ENCODE results near the gene SEZ6.
"Not testable (repeated sequence)": the region's sequence is repeated elsewhere in the genome, so short reads cannot be mapped to it uniquely, and the experiment has no call there.

Gene SEZ6

GRCh38 chr17:28944862-28945741 lies 60.7 kb downstream of the SEZ6 start:
- peaks cover 25% of the 10 kb centered on the region for H3K4me1 ChIP-seq (ENCODE audit: control insufficient read depth, insufficient read depth, low read length)
- peaks cover 62% of the 10 kb centered on the region for H3K36me3 ChIP-seq (ENCODE audit: control insufficient read depth, insufficient read depth, low read length)
- no peak overlapping the region for H3K9ac ChIP-seq (ENCODE audit: low read depth, low read length)
- no peaks in the 10 kb centered on the region for H3K9me3 ChIP-seq (ENCODE audit: control insufficient read depth, insufficient read depth, low read length)
- no peaks in the 10 kb centered on the region for H3K27me3 ChIP-seq (ENCODE audit: control insufficient read depth, insufficient read depth, low read length)
- no peak overlapping the region for H3K4me3 ChIP-seq (ENCODE audit: low read depth, low read length)
- no peak overlapping the region for H3K27ac ChIP-seq (ENCODE audit: low read depth, low read length)

- H3K4me1 ChIP-seq (ENCODE audit: control insufficient read depth, insufficient read depth, low read length), result peaks cover 32% of the 10 kb centered on the region
- H3K9me3 ChIP-seq (ENCODE audit: control insufficient read depth, insufficient read depth, low read length), result no peaks in the 10 kb centered on the region
- no peaks in the 10 kb centered on the region for H3K27me3 ChIP-seq (ENCODE audit: control insufficient read depth, insufficient read depth, low read length)
- H3K27ac ChIP-seq (ENCODE audit: low read depth, low read length), result no peak overlapping the region
- no peak overlapping the region for H3K4me3 ChIP-seq (ENCODE audit: low read depth, low read length)
- no peak overlapping the region for H3K9ac ChIP-seq (ENCODE audit: low read depth, low read length)
- peaks cover 69% of the 10 kb centered on the region for H3K36me3 ChIP-seq (ENCODE audit: control insufficient read depth, insufficient read depth, low read length)
Observed at GRCh38 chr17:28944343-28944742, 61.5 kb downstream of the SEZ6 start.

- H3K27ac ChIP-seq (ENCODE audit: low read depth, low read length), result no peak overlapping the region
- no peak overlapping the region for H3K9ac ChIP-seq (ENCODE audit: low read depth, low read length)
- H3K9me3 ChIP-seq (ENCODE audit: control insufficient read depth, insufficient read depth, low read length), result no peaks in the 10 kb centered on the region
- peaks cover 70% of the 10 kb centered on the region for H3K36me3 ChIP-seq (ENCODE audit: control insufficient read depth, insufficient read depth, low read length)
- H3K27me3 ChIP-seq (ENCODE audit: control insufficient read depth, insufficient read depth, low read length), result no peaks in the 10 kb centered on the region
- peaks cover 35% of the 10 kb centered on the region for H3K4me1 ChIP-seq (ENCODE audit: control insufficient read depth, insufficient read depth, low read length)
- H3K4me3 ChIP-seq (ENCODE audit: low read depth, low read length), result no peak overlapping the region
Observed at GRCh38 chr17:28942925-28943324, 62.9 kb downstream of the SEZ6 start.

GRCh38 chr17:28941251-28941650 lies 64.6 kb downstream of the SEZ6 start:
- Histone ChIP-seq H3K36me3 (ENCODE audit: control insufficient read depth, insufficient read depth, low read length) (peaks cover 58% of the 10 kb centered on the region), H3K4me1 (ENCODE audit: control insufficient read depth, insufficient read depth, low read length) (peaks cover 46% of the 10 kb centered on the region)

GRCh38 chr17:28940675-28941074 lies 65.2 kb downstream of the SEZ6 start:
- H3K36me3 ChIP-seq (ENCODE audit: control insufficient read depth, insufficient read depth, low read length), result peaks cover 54% of the 10 kb centered on the region
- H3K4me1 ChIP-seq (ENCODE audit: control insufficient read depth, insufficient read depth, low read length), result peaks cover 51% of the 10 kb centered on the region
- no peaks in the 10 kb centered on the region for H3K27me3 ChIP-seq (ENCODE audit: control insufficient read depth, insufficient read depth, low read length)
- peak overlapping the region; percentile 48 for H3K27ac ChIP-seq (ENCODE audit: low read depth, low read length)
- H3K4me3 ChIP-seq (ENCODE audit: low read depth, low read length), result no peak overlapping the region
- H3K9me3 ChIP-seq (ENCODE audit: control insufficient read depth, insufficient read depth, low read length), result no peaks in the 10 kb centered on the region
- H3K9ac ChIP-seq (ENCODE audit: low read depth, low read length), result no peak overlapping the region

More at GRCh38 chr17:28941251-28941650, 64.6 kb downstream of the SEZ6 start:
- H3K27me3 ChIP-seq (ENCODE audit: control insufficient read depth, insufficient read depth, low read length), result no peaks in the 10 kb centered on the region
- no peak overlapping the region for H3K9ac ChIP-seq (ENCODE audit: low read depth, low read length)
- H3K9me3 ChIP-seq (ENCODE audit: control insufficient read depth, insufficient read depth, low read length), result no peaks in the 10 kb centered on the region
- peak overlapping the region; percentile 23 for H3K27ac ChIP-seq (ENCODE audit: low read depth, low read length)
- H3K4me3 ChIP-seq (ENCODE audit: low read depth, low read length), result no peak overlapping the region

GRCh38 chr17:28940142-28940541 lies 65.7 kb downstream of the SEZ6 start:
- Histone ChIP-seq H3K27ac (ENCODE audit: low read depth, low read length) (peak overlapping the region; percentile 48), H3K36me3 (ENCODE audit: control insufficient read depth, insufficient read depth, low read length) (peaks cover 49% of the 10 kb centered on the region), H3K9me3 (ENCODE audit: control insufficient read depth, insufficient read depth, low read length) (no peaks in the 10 kb centered on the region), H3K27me3 (ENCODE audit: control insufficient read depth, insufficient read depth, low read length) (no peaks in the 10 kb centered on the region), H3K4me3 (ENCODE audit: low read depth, low read length) (no peak overlapping the region), H3K9ac (ENCODE audit: low read depth, low read length) (0 out of 2 replicates have a peak overlapping the region, but pooled peaks have one; percentile 32), H3K4me1 (ENCODE audit: control insufficient read depth, insufficient read depth, low read length) (peaks cover 53% of the 10 kb centered on the region)

GRCh38 chr17:28938552-28938951 lies 67.3 kb downstream of the SEZ6 start:
- H3K4me3 ChIP-seq (ENCODE audit: low read depth, low read length), result no peak overlapping the region
- H3K27ac ChIP-seq (ENCODE audit: low read depth, low read length), result no peak overlapping the region
- no peaks in the 10 kb centered on the region for H3K9me3 ChIP-seq (ENCODE audit: control insufficient read depth, insufficient read depth, low read length)
- H3K9ac ChIP-seq (ENCODE audit: low read depth, low read length), result no peak overlapping the region
- peaks cover 53% of the 10 kb centered on the region for H3K4me1 ChIP-seq (ENCODE audit: control insufficient read depth, insufficient read depth, low read length)
- peaks cover 37% of the 10 kb centered on the region for H3K36me3 ChIP-seq (ENCODE audit: control insufficient read depth, insufficient read depth, low read length)
- H3K27me3 ChIP-seq (ENCODE audit: control insufficient read depth, insufficient read depth, low read length), result no peaks in the 10 kb centered on the region

- Histone ChIP-seq H3K9me3 (ENCODE audit: control insufficient read depth, insufficient read depth, low read length) (no peaks in the 10 kb centered on the region), H3K4me3 (ENCODE audit: low read depth, low read length) (no peak overlapping the region), H3K27ac (ENCODE audit: low read depth, low read length) (peak overlapping the region; percentile 37), H3K36me3 (ENCODE audit: control insufficient read depth, insufficient read depth, low read length) (peaks cover 34% of the 10 kb centered on the region), H3K9ac (ENCODE audit: low read depth, low read length) (no peak overlapping the region), H3K4me1 (ENCODE audit: control insufficient read depth, insufficient read depth, low read length) (peaks cover 53% of the 10 kb centered on the region), H3K27me3 (ENCODE audit: control insufficient read depth, insufficient read depth, low read length) (no peaks in the 10 kb centered on the region)
Observed at GRCh38 chr17:28937044-28937729, 68.6 kb downstream of the SEZ6 start.

- Histone ChIP-seq H3K27ac (ENCODE audit: low read depth, low read length) (no peak overlapping the region), H3K27me3 (ENCODE audit: control insufficient read depth, insufficient read depth, low read length) (no peaks in the 10 kb centered on the region), H3K4me3 (ENCODE audit: low read depth, low read length) (no peak overlapping the region), H3K9me3 (ENCODE audit: control insufficient read depth, insufficient read depth, low read length) (no peaks in the 10 kb centered on the region), H3K9ac (ENCODE audit: low read depth, low read length) (no peak overlapping the region), H3K36me3 (ENCODE audit: control insufficient read depth, insufficient read depth, low read length) (peaks cover 34% of the 10 kb centered on the region), H3K4me1 (ENCODE audit: control insufficient read depth, insufficient read depth, low read length) (peaks cover 50% of the 10 kb centered on the region)
Observed at GRCh38 chr17:28935744-28936460, 69.9 kb downstream of the SEZ6 start.

- Histone ChIP-seq H3K4me1 (ENCODE audit: control insufficient read depth, insufficient read depth, low read length) (peaks cover 37% of the 10 kb centered on the region), H3K36me3 (ENCODE audit: control insufficient read depth, insufficient read depth, low read length) (peaks cover 21% of the 10 kb centered on the region)
- not testable (repeated sequence) for H3K4me3 ChIP-seq (ENCODE audit: low read depth, low read length); H3K9me3 ChIP-seq (ENCODE audit: control insufficient read depth, insufficient read depth, low read length); H3K9ac ChIP-seq (ENCODE audit: low read depth, low read length); H3K27me3 ChIP-seq (ENCODE audit: control insufficient read depth, insufficient read depth, low read length); H3K27ac ChIP-seq (ENCODE audit: low read depth, low read length)
Observed at GRCh38 chr17:28934508-28934907, 71.3 kb downstream of the SEZ6 start.
